GM12892 (cell line): ENCODE results near the gene GLRX5.

Experiments used
- POLR2A ChIP-seq: IDR thresholded peaks from 2 replicates; pipeline ENCODE4 v1.6.1; 2011; ENCODE audit warnings: low read depth, low read length, control low read depth
- POLR2AphosphoS5 ChIP-seq: IDR thresholded peaks from 2 replicates; pipeline ENCODE4 v1.6.1; 2011; ENCODE audit warnings: low read depth, low read length, control low read depth

- TF ChIP-seq POLR2AphosphoS5 (no peak), POLR2A (no peak)
Observed at GRCh38 chr14:95496690-95497259, 38.1 kb upstream of the GLRX5 start.
